ENCODE measurements around the gene GRIK4.

- TF ChIP-seq CTCF (conservative IDR thresholded peaks at IDR 0.05; ENCODE audit: low read depth, low read length) (no peak), EZH2phosphoT487 (IDR thresholded peaks at IDR 0.05; ENCODE audit: borderline replicate concordance, low read length) (no peak), EZH2 (IDR thresholded peaks at IDR 0.05; ENCODE audit: low read length, unreplicated experiment) (no peak)
These were observed 35.8 kb downstream of the GRIK4 start for GRCh38 chr11:120547316-120547715.

Measured in PC-3 (cell line).